H1 (cell line): ENCODE data around the gene RAD51B. TPM values are rescaled to one million over a fixed set of nuclear protein-coding genes. Genes with fewer than 3 reads are reported as not detected.

Source experiments
- CTCF ChIA-PET: fragments of 300-600 bp; sonication (Branson Sonifier 250); formaldehyde crosslinking; loops from one replicate; lab custom pipeline; 2021; ENCODE audit not compliant: partially characterized antibody; lab: Charles Lee
- POLR2A ChIA-PET: fragments of 300-600 bp; sonication (Branson Sonifier 250); formaldehyde crosslinking; loops from one replicate; lab custom pipeline; 2021; ENCODE audit warnings: inconsistent platforms; ENCODE audit not compliant: partially characterized antibody; lab: Charles Lee
- DNase-seq, 2 experiments: peaks; one replicate each; pipeline versions ENCODE4 v3.0.0 to v3.0.0-alpha.2; 2010 to 2022; ENCODE audit warnings: low spot score in 2 of 2, low read depth in 1 of 2, mixed read lengths in 1 of 2
- FAIRE-seq: peaks from 2 replicates; lab custom pipeline; 2011; peaks lifted over from hg19 to GRCh38; lab: Jason Lieb, UNC
- H2AFZ ChIP-seq: 2 replicates; pipeline ENCODE4 v1.8.1; 2012; ENCODE audit warnings: low read length, inconsistent platforms
- H2AK5ac ChIP-seq: 2 replicates; pipeline ENCODE4 v1.6.1; 2013; ENCODE audit warnings: low read depth, low read length
- H2BK120ac ChIP-seq: replicated peaks from 2 replicates; pipeline ENCODE3; 2013; ENCODE audit warnings: low read depth, low read length, inconsistent platforms
- H2BK12ac ChIP-seq: 2 replicates; pipeline ENCODE4 v1.6.1; 2013; ENCODE audit warnings: low read depth, low read length
- H2BK15ac ChIP-seq: 2 replicates; pipeline ENCODE4 v1.6.1; 2013; ENCODE audit warnings: low read length
- H2BK20ac ChIP-seq: 2 replicates; pipeline ENCODE4 v1.6.1; 2013; ENCODE audit warnings: low read length
- H2BK5ac ChIP-seq: 2 replicates; pipeline ENCODE4 v1.6.1; 2013; ENCODE audit warnings: low read depth, low read length
- H3K14ac ChIP-seq: 2 replicates; pipeline ENCODE4 v1.6.1; 2013; ENCODE audit warnings: inconsistent platforms; ENCODE audit not compliant: insufficient read length
- H3K18ac ChIP-seq: 2 replicates; pipeline ENCODE4 v1.6.1; 2013; ENCODE audit warnings: low read length; ENCODE audit errors: extremely low read depth
- H3K23ac ChIP-seq: 2 replicates; pipeline ENCODE4 v1.6.1; 2013; ENCODE audit warnings: inconsistent platforms; ENCODE audit not compliant: insufficient read length
- H3K23me2 ChIP-seq: 2 replicates; pipeline ENCODE4 v1.6.1; 2013; ENCODE audit warnings: low read depth, low read length
- H3K27ac ChIP-seq: 2 replicates; pipeline ENCODE4 v1.6.1; 2011; ENCODE audit warnings: low read depth, low read length, inconsistent platforms
- H3K27me3 ChIP-seq, 4 experiments: replicated peaks in 1 of 4; 1 replicate in 1 of 4; 2 replicates in 3 of 4; pipeline versions ENCODE4 v1.6.1 to v1.8.1; 2011 to 2013; ENCODE audit warnings: low read length in 3 of 4, mild to moderate bottlenecking in 3 of 4, inconsistent platforms in 2 of 4, mixed read lengths in 2 of 4, moderate library complexity in 1 of 4; ENCODE audit not compliant: control insufficient read depth in 3 of 4, insufficient read depth in 3 of 4; ENCODE audit errors: extremely low read depth in 1 of 4
- H3K36me3 ChIP-seq, 4 experiments: 2 replicates each; pipeline versions ENCODE4 v1.6.1 to v1.8.1; 2011 to 2013; ENCODE audit warnings: mild to moderate bottlenecking in 4 of 4, low read length in 3 of 4, moderate library complexity in 2 of 4, control low read depth in 1 of 4, inconsistent platforms in 1 of 4; ENCODE audit not compliant: insufficient read depth in 4 of 4, control insufficient read depth in 2 of 4
- H3K4ac ChIP-seq: replicated peaks from 2 replicates; pipeline ENCODE3; 2013; ENCODE audit warnings: low read length, low read depth, mixed read lengths, inconsistent platforms; ENCODE audit not compliant: insufficient read length
- H3K4me1 ChIP-seq, 4 experiments: replicated peaks in 1 of 4; 1 replicate in 1 of 4; 2 replicates in 3 of 4; pipeline versions ENCODE4 v1.6.1 to v1.8.1; 2011 to 2013; ENCODE audit warnings: low read length in 3 of 4, inconsistent platforms in 2 of 4, mixed read lengths in 1 of 4; ENCODE audit not compliant: insufficient read depth in 4 of 4, control insufficient read depth in 3 of 4
- H3K4me2 ChIP-seq, 2 experiments: 2 replicates each; pipeline versions ENCODE4 v1.6.1 to v1.8.1; 2011 to 2013; ENCODE audit warnings: low read depth in 2 of 2, low read length in 2 of 2, control low read depth in 1 of 2, inconsistent platforms in 1 of 2, mild to moderate bottlenecking in 1 of 2; ENCODE audit not compliant: insufficient read depth in 1 of 2
- H3K4me3 ChIP-seq, 4 experiments: fragments of 200-600, 300-600 bp in 1 of 4; sonication (generic), shearing (Covaris generic), sonication (Bioruptor Twin) in 1 of 4; 2 replicates each; pipeline versions ENCODE4 v1.5.1 to v1.8.1; 2011 to 2016; ENCODE audit warnings: low read length in 4 of 4, low read depth in 3 of 4, control low read depth in 2 of 4, inconsistent platforms in 2 of 4, mild to moderate bottlenecking in 2 of 4, mixed read lengths in 1 of 4, moderate library complexity in 1 of 4; ENCODE audit not compliant: insufficient read depth in 2 of 4; ENCODE audit errors: extremely low read depth in 1 of 4
- H3K56ac ChIP-seq: replicated peaks from 2 replicates; pipeline ENCODE3; 2013; ENCODE audit warnings: low read depth, mild to moderate bottlenecking, mixed read lengths, low read length, inconsistent platforms; ENCODE audit not compliant: insufficient read length
- H3K79me1 ChIP-seq: 2 replicates; pipeline ENCODE4 v1.6.1; 2013; ENCODE audit warnings: low read depth, low read length, control low read depth
- H3K79me2 ChIP-seq, 2 experiments: 2 replicates each; pipeline versions ENCODE4 v1.6.1 to v1.8.1; 2012 to 2013; ENCODE audit warnings: low read length in 2 of 2, mild to moderate bottlenecking in 2 of 2, inconsistent platforms in 1 of 2; ENCODE audit not compliant: insufficient read depth in 2 of 2, control insufficient read depth in 1 of 2
- H3K9ac ChIP-seq, 4 experiments: replicated peaks in 1 of 4; 1 replicate in 1 of 4; 2 replicates in 3 of 4; pipeline versions ENCODE4 v1.6.1 to v1.8.1; 2011 to 2013; ENCODE audit warnings: low read depth in 3 of 4, low read length in 3 of 4, control low read depth in 2 of 4, mild to moderate bottlenecking in 2 of 4, moderate library complexity in 2 of 4, inconsistent platforms in 1 of 4; ENCODE audit errors: extremely low read depth in 1 of 4
- H3K9me3 ChIP-seq, 2 experiments: 2 replicates each; pipeline versions ENCODE4 v1.6.1 to v1.8.1; 2012 to 2013; ENCODE audit warnings: mild to moderate bottlenecking in 2 of 2, moderate library complexity in 2 of 2, control low read depth in 1 of 2, inconsistent platforms in 1 of 2, low read depth in 1 of 2, low read length in 1 of 2, mixed read lengths in 1 of 2; ENCODE audit not compliant: insufficient read depth in 2 of 2
- H4K20me1 ChIP-seq, 2 experiments: replicated peaks in 1 of 2; 2 replicates each; pipeline versions ENCODE3 to v1.8.1; 2011 to 2013; ENCODE audit warnings: inconsistent platforms in 2 of 2, low read length in 2 of 2, mild to moderate bottlenecking in 1 of 2; ENCODE audit not compliant: insufficient read depth in 2 of 2, control insufficient read depth in 1 of 2
- H4K5ac ChIP-seq: 2 replicates; pipeline ENCODE4 v1.6.1; 2013; ENCODE audit warnings: low read length, low read depth, mixed read lengths, inconsistent platforms; ENCODE audit not compliant: insufficient read length
- H4K8ac ChIP-seq: 2 replicates; pipeline ENCODE4 v1.8.0; 2013; ENCODE audit warnings: mild to moderate bottlenecking, moderate library complexity, low read length, inconsistent platforms; ENCODE audit not compliant: insufficient read depth; ENCODE audit errors: extremely low read depth
- H4K91ac ChIP-seq: replicated peaks from 2 replicates; pipeline ENCODE3; 2013; ENCODE audit warnings: low read length, mixed read lengths, inconsistent platforms; ENCODE audit not compliant: insufficient read length
- MAFK ChIP-seq: IDR thresholded peaks from 2 replicates; pipeline ENCODE4 v1.6.1; 2012; ENCODE audit warnings: low read depth, mild to moderate bottlenecking, improper control_type of control experiment, low read length
- RNF2 ChIP-seq: fragments of 200-900, 300-1000 bp; sonication (generic); IDR thresholded peaks from 2 replicates; pipeline ENCODE4 v1.7.1; 2016; ENCODE audit warnings: borderline replicate concordance, low read depth, mild to moderate bottlenecking, antibody characterized with exemption, low read length; ENCODE audit not compliant: poor library complexity, severe bottlenecking; ENCODE audit errors: missing control alignments
- RXRA ChIP-seq: IDR thresholded peaks from 2 replicates; pipeline ENCODE4 v1.6.1; 2011; ENCODE audit warnings: low read depth, mild to moderate bottlenecking, low read length, moderate library complexity; ENCODE audit not compliant: insufficient read depth
- SIX5 ChIP-seq: IDR thresholded peaks from 2 replicates; pipeline ENCODE4 v1.6.1; 2011; ENCODE audit warnings: mild to moderate bottlenecking, low read depth, low read length
- TAF1 ChIP-seq: IDR thresholded peaks from 2 replicates; pipeline ENCODE4 v1.6.1; 2011; ENCODE audit warnings: mild to moderate bottlenecking, low read depth, low read length
- WGBS, 2 experiments: shearing (Covaris generic) in 1 of 2; methylation state at CpG; one replicate each; pipeline versions ENCODE4 v1.1.6 to v1.1.7; 2013 to 2015; ENCODE audit warnings: low lambda C conversion rate in 2 of 2, mixed read lengths in 2 of 2, inconsistent platforms in 1 of 2, low coverage in 1 of 2, missing lambda C conversion rate in 1 of 2; ENCODE audit not compliant: insufficient replicate concordance in 2 of 2, insufficient coverage in 1 of 2, insufficient read length in 1 of 2; ENCODE audit errors: extremely low coverage in 1 of 2, missing lambda C conversion rate in 1 of 2; 5-methylcytosine and 5-hydroxymethylcytosine counted together
- polyA plus RNA-seq, 7 experiments: library from polyadenylated mRNA; depleted of rRNA in 3 of 7; stranded (reverse) in 5 of 7; unstranded in 2 of 7; fragments of >200 nt in 5 of 7; fragments of 200-250 nt in 2 of 7; gene quantifications; 1 replicate in 5 of 7; 2 replicates in 1 of 7; 4 replicates in 1 of 7; pipeline versions ENCODE4 v1.2.1 to v1.2.3, GENCODE V29; 2011 to 2013; ENCODE audit warnings: missing spikeins in 2 of 7, mixed read lengths in 2 of 7
- total RNA-seq: library from RNA; stranded (reverse); fragmentation: NEBNext Ultra II Directional; extraction: Animal tissue kit (Norgen Biotek cat#: 25700); gene quantifications from 2 replicates; pipeline ENCODE4 v1.2.1, GENCODE V29; 2021
- TF ChIP-seq, protein P1 (sequence below): IDR thresholded peaks from 2 replicates; pipeline ENCODE4 v1.6.1; 2012; ENCODE audit warnings: low read length, inconsistent platforms
- TF ChIP-seq, protein P2 (sequence below): IDR thresholded peaks from 2 replicates; pipeline ENCODE4 v1.6.1; 2012; ENCODE audit warnings: inconsistent platforms

The RAD51B gene
- total and polyA plus RNA-seq, 2 of the 8 experiments (the other 6 are each of a cell fraction or from before 2014, with no cell fraction given) = 3.9 to 14.9 TPM

DNA sequence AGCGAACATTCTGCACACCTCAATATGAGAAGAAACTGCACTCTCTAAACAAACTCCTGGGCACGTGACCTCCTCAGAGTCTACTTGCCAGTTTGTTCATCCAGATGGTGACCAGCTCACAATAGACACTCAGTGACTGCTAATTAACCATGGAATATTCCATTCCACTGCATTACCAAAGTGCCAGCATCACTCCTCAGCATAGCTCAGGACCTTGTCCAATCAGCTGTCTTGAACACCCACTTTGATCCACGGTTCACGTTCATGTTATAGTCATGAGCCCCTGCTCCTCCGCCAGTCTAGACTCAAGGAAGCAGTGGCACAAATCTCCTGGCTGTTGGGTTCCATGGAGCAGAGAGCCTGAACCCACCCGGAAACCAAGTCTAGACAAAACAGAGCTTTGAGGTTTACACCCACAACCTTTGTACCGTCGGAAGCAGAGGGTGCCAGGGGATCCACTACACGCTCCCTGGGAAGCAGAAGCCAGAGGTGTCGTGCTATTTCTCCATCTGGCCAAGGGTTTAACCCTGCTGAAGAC lies 688.0 kb downstream of the RAD51B start:
- no peak overlapping the region for H3K27ac ChIP-seq
- no peak overlapping the region for H3K4me3 ChIP-seq
- peaks cover 0 to 5% (median 4%) of the 10 kb centered on the region in 4 experiments; a peak in 4 of 7 replicates for H3K4me1 ChIP-seq
- no peak overlapping the region for H3K14ac ChIP-seq
- H3K18ac ChIP-seq = no peak overlapping the region
- H2BK15ac ChIP-seq = peak overlapping the region; percentile 12; the same call in 1 of the 2 replicates
- no peaks in the 10 kb centered on the region for H3K79me2 ChIP-seq
- no peak overlapping the region; the same call in 1 of the 2 replicates for H2BK20ac ChIP-seq
- CTCF ChIA-PET = interaction anchor here (0.9 to 1.7 kb wide), 6 partner anchors 12 to 316 kb away, joined by 3 to 5 read pairs (median 3); no protein-coding TSS in a partner anchor
- H4K8ac ChIP-seq = no peak overlapping the region
- H3K9ac ChIP-seq = no peak overlapping the region
- POLR2A ChIA-PET = no interaction called here
- H3K56ac ChIP-seq = no peak overlapping the region
- H4K5ac ChIP-seq = no peak overlapping the region
- H4K91ac ChIP-seq = no peak overlapping the region
- no peak overlapping the region for H2BK120ac ChIP-seq
- no peaks in the 10 kb centered on the region for H3K23me2 ChIP-seq
- H3K4ac ChIP-seq = no peak overlapping the region
- H3K9me3 ChIP-seq = no peaks in the 10 kb centered on the region
- H2AK5ac ChIP-seq = peak overlapping the region; percentile 42; the same call in 1 of the 2 replicates
- DNase-seq (no peak), FAIRE-seq (no peak)
- H3K4me2 ChIP-seq = no peak overlapping the region
- no peak overlapping the region for H2BK5ac ChIP-seq
- H4K20me1 ChIP-seq = no peaks in the 10 kb centered on the region
- TF ChIP-seq SIX5 = no peak
- no peak for TF ChIP-seq RNF2
- TF ChIP-seq, protein P1, sequence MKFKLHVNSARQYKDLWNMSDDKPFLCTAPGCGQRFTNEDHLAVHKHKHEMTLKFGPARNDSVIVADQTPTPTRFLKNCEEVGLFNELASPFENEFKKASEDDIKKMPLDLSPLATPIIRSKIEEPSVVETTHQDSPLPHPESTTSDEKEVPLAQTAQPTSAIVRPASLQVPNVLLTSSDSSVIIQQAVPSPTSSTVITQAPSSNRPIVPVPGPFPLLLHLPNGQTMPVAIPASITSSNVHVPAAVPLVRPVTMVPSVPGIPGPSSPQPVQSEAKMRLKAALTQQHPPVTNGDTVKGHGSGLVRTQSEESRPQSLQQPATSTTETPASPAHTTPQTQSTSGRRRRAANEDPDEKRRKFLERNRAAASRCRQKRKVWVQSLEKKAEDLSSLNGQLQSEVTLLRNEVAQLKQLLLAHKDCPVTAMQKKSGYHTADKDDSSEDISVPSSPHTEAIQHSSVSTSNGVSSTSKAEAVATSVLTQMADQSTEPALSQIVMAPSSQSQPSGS = no peak
- TF ChIP-seq MAFK = no peak
- TF ChIP-seq RXRA = no peak
- no peak for TF ChIP-seq TAF1
- TF ChIP-seq, protein P2, sequence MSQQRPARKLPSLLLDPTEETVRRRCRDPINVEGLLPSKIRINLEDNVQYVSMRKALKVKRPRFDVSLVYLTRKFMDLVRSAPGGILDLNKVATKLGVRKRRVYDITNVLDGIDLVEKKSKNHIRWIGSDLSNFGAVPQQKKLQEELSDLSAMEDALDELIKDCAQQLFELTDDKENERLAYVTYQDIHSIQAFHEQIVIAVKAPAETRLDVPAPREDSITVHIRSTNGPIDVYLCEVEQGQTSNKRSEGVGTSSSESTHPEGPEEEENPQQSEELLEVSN = no peak
- 96% methylated on average over 10 of the region's 10 CpGs; no CpG with 5 or more reads in 1 of the 2 experiments for WGBS, 2 experiments
- peak overlapping the region; percentile 42; the same call in 1 of the 2 replicates for H2BK12ac ChIP-seq
- H2AFZ ChIP-seq = no peak overlapping the region
- H3K23ac ChIP-seq = no peak overlapping the region
- H3K27me3 ChIP-seq = no peaks in the 10 kb centered on the region
- no peaks in the 10 kb centered on the region for H3K36me3 ChIP-seq
- H3K79me1 ChIP-seq = no peaks in the 10 kb centered on the region
